Measurements from ENCODE around the gene PACS2. TPM values are rescaled to one million over a fixed set of nuclear protein-coding genes. Genes with fewer than 3 reads are reported as not detected.

PACS2 gene
- total and polyA plus RNA-seq, 2 of the 4 experiments (the other 2 are of a cell fraction), result 15.6 to 32.2 TPM

DNA sequence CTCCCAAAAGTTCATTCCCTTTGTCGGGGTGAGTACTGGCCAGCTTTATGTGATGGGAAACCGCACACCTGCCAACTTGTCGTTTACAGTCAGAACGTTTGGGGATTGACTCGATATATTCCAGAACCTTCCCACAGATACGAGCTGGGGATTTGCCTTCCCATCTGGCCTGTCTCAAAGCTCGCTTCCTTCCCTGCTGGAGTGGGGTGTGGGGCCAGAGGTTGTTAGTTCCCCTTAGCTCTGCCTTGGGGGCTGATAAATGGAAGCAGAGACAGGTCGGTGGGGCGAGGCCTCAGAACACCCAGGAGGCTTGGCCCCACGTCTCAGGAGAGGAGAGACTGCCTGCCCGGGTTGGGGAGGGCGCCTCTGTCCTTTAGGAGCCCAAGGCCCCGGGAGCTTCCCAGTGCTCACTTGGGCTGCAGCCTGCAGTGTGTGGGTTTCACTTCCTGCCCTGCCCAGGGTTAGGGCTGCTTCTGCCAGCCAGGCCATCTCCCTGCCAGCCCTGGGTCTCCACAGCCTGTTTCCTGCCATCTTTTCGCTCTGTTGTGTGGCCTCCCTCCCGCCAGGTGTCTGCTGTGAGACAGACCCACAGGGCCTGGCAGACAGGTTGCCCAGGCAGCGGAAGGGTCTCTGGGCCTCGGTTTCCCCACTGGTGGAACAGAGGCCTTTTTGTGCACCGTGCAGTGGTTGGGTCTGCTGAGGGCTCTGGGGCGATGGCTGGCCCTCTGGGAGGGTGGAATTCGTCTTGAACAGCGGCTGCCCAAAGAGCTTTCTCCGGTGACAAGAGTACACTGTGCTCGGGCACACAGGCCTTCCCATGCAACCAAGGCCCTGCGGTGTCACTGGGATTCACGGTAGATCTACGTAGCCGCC is 75.7 kb downstream of the PACS2 start:
- Histone ChIP-seq H3K4me2 (ENCODE audit: low read depth, low read length) (no peak overlapping the region), H3K14ac (replicated peaks; ENCODE audit: low read depth, low read length) (no peak overlapping the region), H3K4me3 (ENCODE audit: insufficient read depth, low read depth, low read length) (no peak overlapping the region), H2BK120ac (ENCODE audit: low read depth, low read length) (no peak overlapping the region), H4K20me1 (ENCODE audit: insufficient read depth, low read length) (no peaks in the 10 kb centered on the region), H2BK15ac (ENCODE audit: low read depth, low read length) (no peak overlapping the region), H3K9me1 (ENCODE audit: insufficient read depth, low read length) (no peaks in the 10 kb centered on the region), H3K56ac (ENCODE audit: extremely low read depth, insufficient read depth, low read length) (no peak overlapping the region), H4K5ac (ENCODE audit: low read depth, low read length) (no peak overlapping the region), H2AK5ac (ENCODE audit: low read depth, low read length) (no peak overlapping the region), H2AFZ (replicated peaks; ENCODE audit: low read length, poor library complexity) (no peak overlapping the region), H3K27me3 (ENCODE audit: control insufficient read depth, insufficient read depth, low read length) (no peaks in the 10 kb centered on the region), H3K79me1 (ENCODE audit: low read depth in 1 of 2, low read length in 2 of 2) (no peaks in the 10 kb centered on the region), H2BK5ac (ENCODE audit: low read depth, low read length, poor library complexity, severe bottlenecking) (no peak overlapping the region), H4K91ac (ENCODE audit: insufficient read depth, low read depth, low read length) (no peak overlapping the region), H2BK20ac (ENCODE audit: low read depth, low read length) (no peak overlapping the region), H4K8ac (ENCODE audit: low read depth in 2 of 2, low read length in 2 of 2) (no peak overlapping the region), H3K18ac (ENCODE audit: low read depth, low read length) (no peak overlapping the region), H3K9me3 (ENCODE audit: control insufficient read depth, insufficient read depth, low read length) (no peaks in the 10 kb centered on the region), H3K27ac (ENCODE audit: insufficient read depth, low read length) (no peak overlapping the region), H3K36me3 (ENCODE audit: control insufficient read depth, insufficient read depth, low read length) (peaks cover 15% of the 10 kb centered on the region; the same call in 1 of the 2 replicates), H3K23ac (ENCODE audit: low read depth, low read length) (no peak overlapping the region), H3K9ac (ENCODE audit: low read depth, low read length) (no peak overlapping the region), H3K4me1 (ENCODE audit: control insufficient read depth, insufficient read depth, low read length) (no peaks in the 10 kb centered on the region), H3K4ac (ENCODE audit: low read depth, low read length) (no peak overlapping the region), H2AK9ac (replicated peaks; ENCODE audit: low read depth, low read length, poor library complexity) (no peak overlapping the region)
- DNase-seq (no peak), ATAC-seq (ENCODE audit: low read depth) (no peak)
- no TSS peak for BruUV-seq (replicated peaks)
- intact Hi-C loops (cut with micrococcal nuclease) (no loop called here), in situ Hi-C loops (cut with MboI; ENCODE audit: low sequenced_read_pairs) (no loop called here), dilution Hi-C loops (cut with HindIII; ENCODE audit: low sequenced_read_pairs, unreplicated experiment) (no loop called here)
- WGBS, 2 experiments (ENCODE audit: extremely low coverage in 2 of 2, insufficient read length in 1 of 2), result 87% methylated on average over 14 of the region's 27 CpGs; no CpG with 5 or more reads in 1 of the 2 experiments
- CTCF ChIA-PET, result interaction anchor here (0.9 kb wide), 1 partner anchor 100 kb away, joined by 4 read pairs; no protein-coding TSS in a partner anchor
- TF ChIP-seq RCOR1 (IDR thresholded peaks at IDR 0.05; ENCODE audit: insufficient replicate concordance, low read length) (no peak), RAD21 (IDR thresholded peaks at IDR 0.05; ENCODE audit: low read length) (no peak), POLR2A (IDR thresholded peaks at IDR 0.05; ENCODE audit: low read depth, low read length) (no peak), CEBPB (IDR thresholded peaks at IDR 0.05; ENCODE audit: low read depth, low read length) (no peak), CHD1 (IDR thresholded peaks at IDR 0.05; ENCODE audit: low read depth, low read length) (no peak), MXI1 (IDR thresholded peaks at IDR 0.05; ENCODE audit: borderline replicate concordance, low read depth, low read length) (no peak), NFE2L2 (IDR thresholded peaks at IDR 0.05; ENCODE audit: low read depth, low read length) (no peak), MAFK (IDR thresholded peaks at IDR 0.05; ENCODE audit: low read depth, low read length) (no peak), BHLHE40 (IDR thresholded peaks at IDR 0.05; ENCODE audit: low read depth, low read length) (no peak)
- TF ChIP-seq, protein P1, sequence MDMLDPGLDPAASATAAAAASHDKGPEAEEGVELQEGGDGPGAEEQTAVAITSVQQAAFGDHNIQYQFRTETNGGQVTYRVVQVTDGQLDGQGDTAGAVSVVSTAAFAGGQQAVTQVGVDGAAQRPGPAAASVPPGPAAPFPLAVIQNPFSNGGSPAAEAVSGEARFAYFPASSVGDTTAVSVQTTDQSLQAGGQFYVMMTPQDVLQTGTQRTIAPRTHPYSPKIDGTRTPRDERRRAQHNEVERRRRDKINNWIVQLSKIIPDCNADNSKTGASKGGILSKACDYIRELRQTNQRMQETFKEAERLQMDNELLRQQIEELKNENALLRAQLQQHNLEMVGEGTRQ (IDR thresholded peaks at IDR 0.05; ENCODE audit: low read depth, low read length), result no peak
- TF ChIP-seq, protein P2, sequence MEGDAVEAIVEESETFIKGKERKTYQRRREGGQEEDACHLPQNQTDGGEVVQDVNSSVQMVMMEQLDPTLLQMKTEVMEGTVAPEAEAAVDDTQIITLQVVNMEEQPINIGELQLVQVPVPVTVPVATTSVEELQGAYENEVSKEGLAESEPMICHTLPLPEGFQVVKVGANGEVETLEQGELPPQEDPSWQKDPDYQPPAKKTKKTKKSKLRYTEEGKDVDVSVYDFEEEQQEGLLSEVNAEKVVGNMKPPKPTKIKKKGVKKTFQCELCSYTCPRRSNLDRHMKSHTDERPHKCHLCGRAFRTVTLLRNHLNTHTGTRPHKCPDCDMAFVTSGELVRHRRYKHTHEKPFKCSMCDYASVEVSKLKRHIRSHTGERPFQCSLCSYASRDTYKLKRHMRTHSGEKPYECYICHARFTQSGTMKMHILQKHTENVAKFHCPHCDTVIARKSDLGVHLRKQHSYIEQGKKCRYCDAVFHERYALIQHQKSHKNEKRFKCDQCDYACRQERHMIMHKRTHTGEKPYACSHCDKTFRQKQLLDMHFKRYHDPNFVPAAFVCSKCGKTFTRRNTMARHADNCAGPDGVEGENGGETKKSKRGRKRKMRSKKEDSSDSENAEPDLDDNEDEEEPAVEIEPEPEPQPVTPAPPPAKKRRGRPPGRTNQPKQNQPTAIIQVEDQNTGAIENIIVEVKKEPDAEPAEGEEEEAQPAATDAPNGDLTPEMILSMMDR (conservative IDR thresholded peaks at IDR 0.05; ENCODE audit: low read depth, low read length), result no peak
- POLR2A ChIA-PET (ENCODE audit: unreplicated experiment), result interaction anchor here (0.6 kb wide), 1 partner anchor 205 kb away, joined by 3 read pairs; no protein-coding TSS in a partner anchor

Measured in IMR-90 (cell line).